ENCODE data around the gene RASA1. TPM values are rescaled to one million over a fixed set of nuclear protein-coding genes. Genes with fewer than 3 reads are reported as not detected.

The RASA1 gene
- total RNA-seq, 1 experiment from 2014 or later, result 40.1 TPM

DNA sequence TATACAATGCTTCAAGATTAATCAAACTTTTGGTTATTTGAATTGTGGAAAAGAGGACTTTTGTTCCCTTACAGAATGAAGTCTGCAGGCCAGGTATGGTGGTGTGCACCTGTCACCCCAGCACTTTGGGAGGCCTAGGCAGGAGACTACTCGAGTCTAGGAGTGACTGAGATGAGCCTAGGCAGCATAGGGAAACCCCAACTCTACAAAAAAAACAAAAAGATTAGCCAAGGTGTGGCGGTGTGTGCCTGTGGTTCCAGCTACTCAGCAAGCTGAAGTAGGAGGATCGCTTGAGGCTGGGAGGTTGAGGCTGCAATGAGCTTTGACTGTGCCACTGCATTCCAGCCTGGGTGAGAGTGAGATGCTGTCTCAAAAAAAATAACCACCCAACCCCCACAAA lies 135.7 kb downstream of the RASA1 start:
- H3K9me2 ChIP-seq (replicated peaks; ENCODE audit: low read length), result no peaks in the 10 kb centered on the region
- ChIA-PET CTCF (interaction anchor here (0.6 kb wide), 1 partner anchor 96 kb away, joined by 3 read pairs; no protein-coding TSS in a partner anchor), POLR2A (ENCODE audit: unreplicated experiment) (interaction anchor here (0.6 kb wide), 1 partner anchor 885 kb away, joined by 3 read pairs; no protein-coding TSS in a partner anchor)
- no peaks in the 10 kb centered on the region for H3K27me3 ChIP-seq (ENCODE audit: low read length)
- no peak overlapping the region for H3K27ac ChIP-seq (ENCODE audit: low read length)
- H3K9me3 ChIP-seq (ENCODE audit: low read length), result no peaks in the 10 kb centered on the region
- intact Hi-C loops (cut with micrococcal nuclease), result loop anchor here (5.0 kb wide), 1 partner anchor 416 kb away; no protein-coding TSS in a partner anchor
- peaks cover 12% of the 10 kb centered on the region for H4K20me1 ChIP-seq (ENCODE audit: low read length)
- TF ChIP-seq CTCF (conservative IDR thresholded peaks at IDR 0.05; ENCODE audit: low read depth, low read length), result no peak
- no peak for TF ChIP-seq EZH2 (IDR thresholded peaks at IDR 0.05; ENCODE audit: low read length, unreplicated experiment)
- TF ChIP-seq EZH2phosphoT487 (IDR thresholded peaks at IDR 0.05; ENCODE audit: borderline replicate concordance, low read length), result no peak
- H3K36me3 ChIP-seq (ENCODE audit: low read depth, low read length), result peaks cover 92% of the 10 kb centered on the region
- peaks cover 6% of the 10 kb centered on the region for H3F3A ChIP-seq (ENCODE audit: low read length, unreplicated experiment)
- no peak overlapping the region for H3K4me2 ChIP-seq (ENCODE audit: low read length)
- no peak overlapping the region for H3K4me3 ChIP-seq (ENCODE audit: low read length)
- ATAC-seq (no peak), DNase-seq (no peak)
- no peak overlapping the region for H2AFZ ChIP-seq (ENCODE audit: low read length)
- H3K4me1 ChIP-seq (ENCODE audit: insufficient read depth, low read length), result peaks cover 5% of the 10 kb centered on the region; the same call in 1 of the 2 replicates
- BruUV-seq (replicated peaks), result no TSS peak
- H3K79me2 ChIP-seq (ENCODE audit: low read length), result peaks cover 27% of the 10 kb centered on the region
- no peak overlapping the region for H3K9ac ChIP-seq (ENCODE audit: low read length)

- Histone ChIP-seq H3K79me2 (ENCODE audit: low read length) (peaks cover 32% of the 10 kb centered on the region), H3K4me1 (ENCODE audit: insufficient read depth, low read length) (peaks cover 5% of the 10 kb centered on the region; the same call in 1 of the 2 replicates), H4K20me1 (ENCODE audit: low read length) (peaks cover 12% of the 10 kb centered on the region), H3K9me3 (ENCODE audit: low read length) (no peaks in the 10 kb centered on the region), H3K4me3 (ENCODE audit: low read length) (no peak overlapping the region), H3K27me3 (ENCODE audit: low read length) (no peaks in the 10 kb centered on the region), H3K4me2 (ENCODE audit: low read length) (no peak overlapping the region), H2AFZ (ENCODE audit: low read length) (no peak overlapping the region), H3K27ac (ENCODE audit: low read length) (no peak overlapping the region), H3K36me3 (ENCODE audit: low read depth, low read length) (peaks cover 95% of the 10 kb centered on the region), H3F3A (ENCODE audit: low read length, unreplicated experiment) (peaks cover 6% of the 10 kb centered on the region), H3K9ac (ENCODE audit: low read length) (no peak overlapping the region), H3K9me2 (replicated peaks; ENCODE audit: low read length) (no peaks in the 10 kb centered on the region)
- CTCF ChIA-PET, result no interaction called here
- DNase-seq (no peak), ATAC-seq (no peak)
- BruUV-seq (replicated peaks), result no TSS peak
- POLR2A ChIA-PET (ENCODE audit: unreplicated experiment), result interaction anchor here (0.6 kb wide), 1 partner anchor 884 kb away, joined by 3 read pairs; no protein-coding TSS in a partner anchor
- intact Hi-C loops (cut with micrococcal nuclease), result loop anchor here (5.0 kb wide), 1 partner anchor 417 kb away; no protein-coding TSS in a partner anchor
- TF ChIP-seq CTCF (conservative IDR thresholded peaks at IDR 0.05; ENCODE audit: low read depth, low read length), result no peak
- no peak for TF ChIP-seq EZH2 (IDR thresholded peaks at IDR 0.05; ENCODE audit: low read length, unreplicated experiment)
- no peak for TF ChIP-seq EZH2phosphoT487 (IDR thresholded peaks at IDR 0.05; ENCODE audit: borderline replicate concordance, low read length)
Measured at GRCh38 chr5:87403899-87404298, 136.2 kb downstream of the RASA1 start.

GRCh38 chr5:87404359-87404758 lies 136.7 kb downstream of the RASA1 start:
- H3F3A ChIP-seq (ENCODE audit: low read length, unreplicated experiment), result peaks cover 6% of the 10 kb centered on the region
- H3K9me3 ChIP-seq (ENCODE audit: low read length), result no peaks in the 10 kb centered on the region
- H3K9ac ChIP-seq (ENCODE audit: low read length), result no peak overlapping the region
- BruUV-seq (replicated peaks), result no TSS peak
- no peak overlapping the region for H3K27ac ChIP-seq (ENCODE audit: low read length)
- ATAC-seq, result no peak
- H3K4me2 ChIP-seq (ENCODE audit: low read length), result no peak overlapping the region
- peaks cover 9% of the 10 kb centered on the region for H4K20me1 ChIP-seq (ENCODE audit: low read length)
- intact Hi-C loops (cut with micrococcal nuclease), result loop anchor here (5.0 kb wide), 1 partner anchor 417 kb away; no protein-coding TSS in a partner anchor
- H3K4me3 ChIP-seq (ENCODE audit: low read length), result no peak overlapping the region
- H2AFZ ChIP-seq (ENCODE audit: low read length), result no peak overlapping the region
- no peaks in the 10 kb centered on the region for H3K9me2 ChIP-seq (replicated peaks; ENCODE audit: low read length)
- ChIA-PET CTCF (no interaction called here), POLR2A (ENCODE audit: unreplicated experiment) (no interaction called here)
- TF ChIP-seq EZH2phosphoT487 (IDR thresholded peaks at IDR 0.05; ENCODE audit: borderline replicate concordance, low read length), result no peak
- no peak for TF ChIP-seq CTCF (conservative IDR thresholded peaks at IDR 0.05; ENCODE audit: low read depth, low read length)
- peaks cover 95% of the 10 kb centered on the region for H3K36me3 ChIP-seq (ENCODE audit: low read depth, low read length)
- H3K27me3 ChIP-seq (ENCODE audit: low read length), result no peaks in the 10 kb centered on the region
- peaks cover 5% of the 10 kb centered on the region; the same call in 1 of the 2 replicates for H3K4me1 ChIP-seq (ENCODE audit: insufficient read depth, low read length)
- peaks cover 35% of the 10 kb centered on the region for H3K79me2 ChIP-seq (ENCODE audit: low read length)
- DNase-seq, result no peak

Measured in PC-3 (cell line).